HG03558 (cell line): ENCODE data around the gene TMEM243.

Source experiments
- ATAC-seq: cut with Tn5 transposase; IDR thresholded peaks from one replicate; pipeline ENCODE4 v1.9.1; 2021; ENCODE audit warnings: moderate number of reproducible peaks; ENCODE audit not compliant: unreplicated experiment; ENCODE audit errors: extremely low read depth

TMEM243 gene

GRCh38 chr7:87170828-87171227 lies 48.7 kb downstream of the TMEM243 start:
- no peak for ATAC-seq

- ATAC-seq: no peak
Measured at GRCh38 chr7:87164433-87164832, 55.1 kb downstream of the TMEM243 start.

- no peak for ATAC-seq
Measured at GRCh38 chr7:87159538-87159937, 60.0 kb downstream of the TMEM243 start.

GRCh38 chr7:87156709-87157108 lies 62.8 kb downstream of the TMEM243 start:
- no peak for ATAC-seq

GRCh38 chr7:87155788-87156187 lies 63.7 kb downstream of the TMEM243 start:
- no peak for ATAC-seq

- no peak for ATAC-seq
Measured at GRCh38 chr7:87154569-87154968, 65.0 kb downstream of the TMEM243 start.

GRCh38 chr7:87154166-87154565 lies 65.4 kb downstream of the TMEM243 start:
- no peak for ATAC-seq

GRCh38 chr7:87152897-87153641 lies 66.5 kb downstream of the TMEM243 start:
- ATAC-seq: no peak

- ATAC-seq: peak; percentile 74
Measured at GRCh38 chr7:87152112-87152896, 67.2 kb downstream of the TMEM243 start, which contains the start of gene DMTF1. Gene DMTF1 (plus strand): TSS chr7:87152453. CDS start chr7:87164942, 12,489 bp downstream.

- ATAC-seq: peak; percentile 8
Measured at GRCh38 chr7:87151729-87152111, 67.8 kb downstream of the TMEM243 start.

- no peak for ATAC-seq
Measured at GRCh38 chr7:87151002-87151728, 68.4 kb downstream of the TMEM243 start.

- no peak for ATAC-seq
Measured at GRCh38 chr7:87148332-87148955, 71.1 kb downstream of the TMEM243 start.

- no peak for ATAC-seq
Measured at GRCh38 chr7:87147500-87147899, 72.0 kb downstream of the TMEM243 start.

GRCh38 chr7:87146740-87147386 lies 72.7 kb downstream of the TMEM243 start:
- ATAC-seq: no peak
